Colonic mucosa (tissue), 4 donors: ENCODE measurements around the gene WWOX. TPM values are rescaled to one million over a fixed set of nuclear protein-coding genes. Genes with fewer than 3 reads are reported as not detected.

ENCODE experiments used
- DNase-seq: peaks from one replicate; pipeline ENCODE4 v3.0.0-alpha.2; 2020
- H3K27ac ChIP-seq: fragments of 200-600 bp; one replicate; pipeline ENCODE4 v1.8.0; 2021
- H3K27me3 ChIP-seq: fragments of 200-600 bp; one replicate; pipeline ENCODE4 v1.8.0; 2021
- H3K36me3 ChIP-seq: fragments of 200-600 bp; one replicate; pipeline ENCODE4 v1.8.0; 2021
- H3K4me1 ChIP-seq: fragments of 200-600 bp; one replicate; pipeline ENCODE4 v1.8.0; 2021; ENCODE audit warnings: mild to moderate bottlenecking
- H3K4me3 ChIP-seq: fragments of 200-600 bp; one replicate; pipeline ENCODE4 v1.8.0; 2021
- H3K9ac ChIP-seq, 2 donors: one replicate each; pipeline ENCODE4 v1.7.0; 2013; ENCODE audit warnings: control low read depth in 2 of 2, low read depth in 2 of 2, low read length in 2 of 2
- H3K9me3 ChIP-seq: fragments of 200-600 bp; one replicate; pipeline ENCODE4 v1.8.0; 2021
- CTCF ChIP-seq: fragments of 200-600 bp; IDR thresholded peaks from one replicate; pipeline ENCODE4 v1.8.0; 2022; ENCODE audit warnings: antibody characterized with exemption, mild to moderate bottlenecking
- intact Hi-C: fragments of 100-400 bp; cut with DNase I; formaldehyde crosslinking; loops from one replicate; pipeline ENCODE4 v1.14.1; 2022
- total RNA-seq, 2 donors: library from RNA; stranded (reverse); fragmentation: NEBNext Ultra II Directional in 1 of 2; extraction: Animal tissue kit (Norgen Biotek cat#: 25700) in 1 of 2; gene quantifications; one replicate each; pipeline ENCODE4 v1.2.1, GENCODE V29; 2021
- donor health status: healthy.
- donor health status: DM: no; HTN: no; CAD: no.
- donor health status: DM: no; HTN: no; CAD: no.

Gene WWOX
- total RNA-seq, 2 donors from 2014 or later = 7.2 to 11.0 TPM

GRCh38 chr16:78931267-78931666, 831.8 kb downstream of the WWOX start:
- intact Hi-C loops = no loop called here
- H3K27me3 ChIP-seq = no peaks in the 10 kb centered on the region
- H3K36me3 ChIP-seq = no peaks in the 10 kb centered on the region
- no peaks in the 10 kb centered on the region for H3K4me1 ChIP-seq
- no peak for TF ChIP-seq CTCF
- no peak overlapping the region for H3K4me3 ChIP-seq
- no peak overlapping the region for H3K27ac ChIP-seq
- DNase-seq = no peak
- no peak overlapping the region for H3K9ac ChIP-seq
- H3K9me3 ChIP-seq = no peaks in the 10 kb centered on the region

DNA sequence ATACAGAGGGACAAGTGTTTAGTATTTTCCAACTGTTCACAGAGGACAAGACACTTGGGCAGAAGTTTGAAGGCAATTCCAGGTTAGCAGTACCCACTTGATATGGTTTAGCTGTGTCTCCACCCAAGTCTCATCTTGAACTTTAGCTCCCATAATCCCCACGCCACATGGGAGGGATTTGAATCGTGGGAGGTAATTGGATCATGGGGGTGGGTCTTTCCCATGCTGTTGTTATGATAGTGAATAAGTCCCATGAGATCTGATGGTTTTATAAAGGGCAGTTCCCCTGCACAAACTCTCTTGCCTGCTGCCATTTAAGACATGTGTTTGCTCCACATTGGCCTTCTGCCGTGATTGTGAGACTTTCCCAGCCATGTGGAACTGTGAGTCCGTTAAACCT, 832.2 kb downstream of the WWOX start:
- H3K27ac ChIP-seq = no peak overlapping the region
- no peaks in the 10 kb centered on the region for H3K36me3 ChIP-seq
- no peaks in the 10 kb centered on the region for H3K9me3 ChIP-seq
- no peak for TF ChIP-seq CTCF
- no peak overlapping the region for H3K4me3 ChIP-seq
- DNase-seq = no peak
- H3K4me1 ChIP-seq = no peaks in the 10 kb centered on the region
- intact Hi-C loops = no loop called here
- no peak overlapping the region for H3K9ac ChIP-seq
- no peaks in the 10 kb centered on the region for H3K27me3 ChIP-seq

- H3K4me1 ChIP-seq = no peaks in the 10 kb centered on the region
- H3K27me3 ChIP-seq = no peaks in the 10 kb centered on the region
- no peak overlapping the region for H3K4me3 ChIP-seq
- no peak overlapping the region for H3K27ac ChIP-seq
- TF ChIP-seq CTCF = no peak
- no peak for DNase-seq
- no peak overlapping the region for H3K9ac ChIP-seq
- intact Hi-C loops = no loop called here
- H3K9me3 ChIP-seq = no peaks in the 10 kb centered on the region
- no peaks in the 10 kb centered on the region for H3K36me3 ChIP-seq
Observed at GRCh38 chr16:78932355-78932943, 833.0 kb downstream of the WWOX start.

GRCh38 chr16:78936060-78936459, 836.6 kb downstream of the WWOX start:
- Histone ChIP-seq H3K36me3 (no peaks in the 10 kb centered on the region), H3K9ac (no peak overlapping the region), H3K9me3 (no peaks in the 10 kb centered on the region), H3K4me3 (no peak overlapping the region), H3K27ac (no peak overlapping the region), H3K4me1 (no peaks in the 10 kb centered on the region), H3K27me3 (no peaks in the 10 kb centered on the region)
- no peak for TF ChIP-seq CTCF
- DNase-seq = no peak
- intact Hi-C loops = no loop called here

DNA sequence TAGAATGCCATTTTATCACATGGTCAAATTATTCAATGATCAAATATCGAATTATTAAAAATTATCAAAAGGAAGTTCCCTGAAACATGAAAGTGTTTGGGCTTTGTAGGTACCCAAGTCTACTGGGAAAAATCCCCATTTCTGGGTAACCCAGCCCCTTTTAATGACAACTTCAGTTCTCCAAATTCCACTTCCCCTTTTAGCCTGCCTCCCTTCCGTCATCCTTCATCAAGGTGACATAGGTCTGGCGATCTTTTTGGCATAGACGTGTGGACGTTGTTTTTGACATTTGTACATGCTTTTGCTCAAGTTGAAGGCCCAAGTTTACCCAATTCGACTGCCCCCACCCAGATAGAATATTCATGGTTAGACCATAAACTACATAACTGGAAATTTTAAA, 840.1 kb downstream of the WWOX start:
- H3K4me1 ChIP-seq = no peaks in the 10 kb centered on the region
- no peak overlapping the region for H3K27ac ChIP-seq
- no peak for DNase-seq
- no peak overlapping the region for H3K4me3 ChIP-seq
- no peak for TF ChIP-seq CTCF
- no peak overlapping the region for H3K9ac ChIP-seq
- H3K36me3 ChIP-seq = no peaks in the 10 kb centered on the region
- H3K27me3 ChIP-seq = no peaks in the 10 kb centered on the region
- intact Hi-C loops = no loop called here
- no peaks in the 10 kb centered on the region for H3K9me3 ChIP-seq
